ENCODE measurements around the gene PRKX.
A peak's percentile ranks its signal among the peaks of the same experiment; 100 is the strongest.
"Not testable (repeated sequence)": the region's sequence is repeated elsewhere in the genome, so short reads cannot be mapped to it uniquely, and the experiment has no call there.

PRKX gene

GRCh38 chrX:3653111-3653510 is 60.3 kb downstream of the PRKX start:
- DNase-seq (ENCODE audit: low read depth in 2 of 2): no peak

- no peak for DNase-seq (ENCODE audit: low read depth in 2 of 2)
Observed at GRCh38 chrX:3651277-3651676, 62.2 kb downstream of the PRKX start.

DNA sequence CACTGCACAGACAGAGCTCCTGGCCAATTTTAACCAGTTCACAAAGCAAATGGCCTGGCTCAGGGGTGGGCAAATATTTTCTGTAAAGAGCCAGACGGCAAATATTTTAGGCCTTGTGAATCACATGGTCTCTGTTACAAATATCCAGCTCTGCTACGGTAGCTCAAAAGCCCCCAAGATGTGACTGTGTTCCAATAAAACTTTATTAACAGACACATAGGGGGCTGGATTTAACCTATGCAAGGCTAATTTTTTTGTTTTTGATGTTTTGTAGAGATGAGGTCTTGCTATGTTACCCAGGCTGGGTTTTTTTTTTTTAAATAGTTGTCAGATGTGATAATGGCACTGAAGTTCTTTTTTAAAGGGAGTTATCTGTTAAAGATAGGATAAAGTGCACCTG is 65.4 kb downstream of the PRKX start:
- no peak for DNase-seq (ENCODE audit: low read depth in 2 of 2)

- not testable (repeated sequence) for DNase-seq (ENCODE audit: low read depth in 2 of 2)
Observed at GRCh38 chrX:3639858-3640631, 73.4 kb downstream of the PRKX start.

DNA sequence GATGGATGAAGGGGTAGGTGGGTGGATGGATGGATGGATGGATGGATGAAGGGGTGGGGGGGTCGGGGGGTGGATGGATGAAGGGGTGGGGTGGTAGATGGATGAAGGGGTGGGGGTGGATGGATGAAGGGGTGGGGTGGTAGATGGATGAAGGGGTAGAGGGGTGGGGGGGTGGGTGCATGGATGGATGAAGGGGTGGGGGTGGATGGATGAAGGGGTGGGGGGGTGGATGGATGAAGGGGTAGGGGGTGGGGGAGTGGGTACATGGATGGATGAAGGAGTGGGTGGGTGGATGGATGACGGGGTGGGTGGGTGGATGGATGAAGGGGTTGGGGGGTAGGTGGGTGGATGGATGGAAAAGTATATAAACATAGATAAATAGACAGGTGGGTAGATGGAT is 74.2 kb downstream of the PRKX start:
- no peak for DNase-seq (ENCODE audit: low read depth in 2 of 2)

DNA sequence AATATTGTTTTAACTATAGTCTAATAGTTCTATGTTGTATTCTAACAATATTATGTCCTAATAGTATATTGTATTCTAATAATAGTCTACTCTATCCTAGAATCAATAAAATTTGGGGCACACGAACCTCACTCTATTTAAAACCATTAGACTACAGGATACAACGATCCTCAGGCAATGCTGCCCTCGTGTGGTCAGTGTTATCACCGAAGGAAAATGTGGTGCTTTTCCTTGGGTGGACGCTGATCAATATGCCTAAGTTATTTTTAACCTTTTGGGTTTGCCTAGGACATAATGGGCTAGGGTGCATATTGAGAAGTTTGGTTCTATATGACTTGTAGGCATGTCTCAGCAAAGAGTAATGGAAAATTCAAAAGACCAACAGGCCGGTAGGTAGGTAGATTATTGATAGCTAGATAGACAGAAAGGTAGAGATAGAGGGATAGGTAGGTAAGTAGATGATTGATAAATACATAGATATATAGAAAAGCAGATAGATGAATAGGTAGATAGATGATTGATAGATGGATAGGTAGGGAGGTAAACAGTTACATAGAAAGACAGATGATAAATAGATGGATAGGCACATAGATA is 75.1 kb downstream of the PRKX start:
- DNase-seq (ENCODE audit: low read depth in 2 of 2): peak in 1 of 2 experiments; percentile 6

DNA sequence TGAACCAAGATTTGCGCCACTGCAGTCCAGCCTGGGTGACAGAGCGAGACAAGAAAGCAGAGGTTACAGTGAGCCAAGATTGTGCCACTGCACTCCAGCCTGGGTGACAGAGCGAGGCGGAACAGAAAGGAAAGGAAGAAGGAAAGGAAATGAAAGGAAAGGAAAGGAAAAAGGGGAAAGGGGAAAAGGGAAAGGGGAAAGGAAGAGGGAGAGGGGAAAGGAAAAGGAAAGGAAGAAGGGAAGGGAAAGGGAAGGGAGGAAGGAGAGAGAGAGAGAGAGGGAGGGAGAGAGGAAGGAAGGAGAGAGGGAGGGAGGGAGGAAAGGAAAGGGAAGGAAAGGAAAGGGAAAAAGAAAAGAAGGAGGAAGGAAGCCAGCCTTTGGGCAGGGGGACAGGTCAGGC is 76.6 kb downstream of the PRKX start:
- DNase-seq (ENCODE audit: low read depth in 2 of 2): no peak

DNA sequence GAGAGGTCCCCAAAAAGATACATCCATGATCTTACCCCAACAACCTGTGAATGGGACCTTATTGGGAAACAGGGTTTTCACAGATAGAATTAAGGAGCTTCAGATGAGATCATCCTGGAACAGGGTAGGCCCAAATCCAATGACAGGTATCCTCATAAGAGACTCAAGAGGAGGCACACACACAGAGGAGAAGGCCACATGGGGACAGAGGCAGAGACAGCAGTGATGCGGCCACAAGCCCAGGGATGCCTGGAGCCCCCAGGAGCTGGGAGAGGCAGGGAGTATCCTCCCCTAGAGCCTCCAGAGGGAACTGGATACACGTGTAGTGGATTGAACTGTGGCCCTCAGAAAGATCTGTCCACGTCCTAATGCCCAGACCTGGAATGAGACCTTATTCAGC is 82.3 kb downstream of the PRKX start:
- no peak for DNase-seq (ENCODE audit: low read depth in 2 of 2)

GRCh38 chrX:3627594-3627993 is 85.9 kb downstream of the PRKX start:
- no peak for DNase-seq (ENCODE audit: low read depth in 2 of 2)

DNA sequence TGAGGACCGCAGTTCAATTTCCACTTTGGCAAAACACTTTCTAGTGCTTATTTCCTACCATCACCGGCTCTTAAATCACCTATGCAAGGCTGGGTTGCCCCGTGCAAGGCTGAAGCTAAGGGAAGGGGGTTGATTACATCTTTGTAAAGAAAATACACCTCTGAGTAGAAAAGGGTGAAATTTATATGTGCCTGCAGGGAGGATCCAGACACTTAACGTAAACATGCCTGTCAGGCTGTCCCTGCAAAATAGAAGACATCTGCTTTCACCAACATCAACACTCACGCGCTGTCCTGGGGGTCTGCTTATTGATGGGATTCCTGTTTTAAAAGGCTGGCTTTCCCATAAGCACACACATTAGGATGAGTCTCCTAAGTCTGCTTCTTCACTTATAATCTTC is 92.0 kb downstream of the PRKX start:
- no peak for DNase-seq (ENCODE audit: low read depth in 2 of 2)

GRCh38 chrX:3611744-3612143 is 101.7 kb downstream of the PRKX start:
- not testable (repeated sequence) for DNase-seq (ENCODE audit: low read depth in 2 of 2)

DNA sequence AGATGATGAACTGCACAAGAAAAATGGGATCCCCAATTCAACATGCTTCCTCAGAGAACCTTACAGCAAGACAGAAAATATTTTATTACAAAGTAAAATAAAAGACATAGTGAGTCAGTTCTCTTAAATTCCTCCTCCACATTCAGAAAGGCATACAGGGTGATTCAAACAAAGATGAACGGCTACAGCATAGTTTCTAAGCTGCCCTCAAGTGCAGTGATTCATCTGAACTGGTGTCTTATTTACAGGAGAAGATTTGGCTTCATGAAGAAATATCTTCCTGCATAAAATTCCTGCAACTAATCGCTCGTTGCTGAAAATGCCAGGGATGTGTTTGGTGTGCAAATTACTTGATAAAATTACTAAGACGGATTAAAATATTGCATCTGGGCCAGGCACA is 103.6 kb downstream of the PRKX start:
- DNase-seq (ENCODE audit: low read depth in 2 of 2): no peak

- no peak for DNase-seq (ENCODE audit: low read depth in 2 of 2)
Observed at GRCh38 chrX:3603026-3603661, 110.3 kb downstream of the PRKX start.

DNA sequence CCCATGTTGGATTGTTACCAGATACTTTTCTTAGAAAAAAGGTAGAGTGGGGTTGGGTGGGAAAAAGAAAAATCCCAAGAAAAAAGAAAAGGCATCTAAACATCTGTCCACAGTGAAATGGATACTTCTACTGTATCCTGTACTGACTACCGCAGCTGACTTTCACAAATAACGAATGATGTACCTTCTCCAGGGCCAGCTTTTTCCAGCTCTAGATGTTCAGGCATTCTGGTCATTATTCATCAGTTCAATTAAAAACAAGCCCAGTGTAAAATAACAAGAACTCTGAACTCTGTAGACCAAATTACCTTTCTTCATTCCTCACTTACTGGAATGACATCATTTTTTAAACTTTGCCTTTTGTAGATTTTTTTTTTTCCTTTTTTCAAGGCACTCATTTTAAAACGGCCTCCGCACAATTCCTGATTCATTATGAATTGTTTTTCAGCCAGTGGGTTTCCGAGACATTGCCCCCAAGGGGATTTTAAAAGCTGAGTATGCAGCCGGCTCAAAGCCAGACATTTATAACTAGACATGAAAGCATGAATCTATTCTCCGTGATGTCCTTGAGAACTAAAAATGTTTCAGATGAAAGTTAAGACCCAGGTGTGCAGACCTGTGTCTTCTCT is 113.5 kb downstream of the PRKX start:
- DNase-seq (ENCODE audit: low read depth in 2 of 2): no peak

DNA sequence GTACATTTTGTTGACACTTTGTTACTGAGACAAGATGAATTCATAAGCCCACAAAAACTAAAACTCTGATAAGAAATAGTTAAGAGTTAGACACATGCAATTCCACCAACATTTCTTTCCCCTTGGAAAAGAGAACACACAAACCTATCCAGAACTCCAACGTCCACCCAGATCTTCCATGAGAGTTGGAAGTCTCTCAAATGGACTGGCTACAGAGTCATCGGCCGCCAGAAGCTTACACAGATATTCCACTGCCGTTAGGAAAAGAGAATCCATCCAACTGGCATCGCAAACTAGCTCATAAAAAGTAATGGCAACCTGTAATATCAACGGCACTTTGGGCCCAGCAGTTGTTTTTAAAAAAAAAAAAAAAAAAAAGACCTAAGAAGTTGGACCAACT is 114.7 kb downstream of the PRKX start:
- DNase-seq (ENCODE audit: low read depth in 2 of 2): no peak

- DNase-seq (ENCODE audit: low read depth in 2 of 2): no peak
Observed at GRCh38 chrX:3598046-3598605, 115.3 kb downstream of the PRKX start.

- no peak for DNase-seq (ENCODE audit: low read depth in 2 of 2)
Observed at GRCh38 chrX:3592184-3592583, 121.3 kb downstream of the PRKX start.

GRCh38 chrX:3589474-3589873 is 124.0 kb downstream of the PRKX start:
- DNase-seq (ENCODE audit: low read depth in 2 of 2): no peak

DNA sequence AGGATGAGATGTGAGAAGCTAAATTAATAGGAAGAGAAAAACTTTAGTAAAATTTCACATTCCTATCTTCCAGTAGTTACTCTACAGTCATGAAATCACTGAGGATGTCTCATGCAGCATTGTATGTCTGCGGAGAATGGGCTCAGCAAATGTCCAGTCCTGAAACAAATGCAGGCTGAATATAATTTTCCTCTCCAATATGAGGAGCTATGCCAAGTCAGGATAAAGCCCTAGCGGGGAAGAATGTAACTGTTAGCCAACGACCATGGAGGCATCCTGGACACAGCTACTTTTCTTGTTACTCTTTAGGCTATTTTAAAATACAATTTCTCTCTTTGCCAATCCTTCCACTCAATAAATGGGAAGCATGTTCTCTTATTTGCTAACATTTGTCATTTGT is 127.7 kb downstream of the PRKX start:
- no peak for DNase-seq (ENCODE audit: low read depth in 2 of 2)

- no peak for DNase-seq (ENCODE audit: low read depth in 2 of 2)
Observed at GRCh38 chrX:3584415-3584996, 128.9 kb downstream of the PRKX start.

DNA sequence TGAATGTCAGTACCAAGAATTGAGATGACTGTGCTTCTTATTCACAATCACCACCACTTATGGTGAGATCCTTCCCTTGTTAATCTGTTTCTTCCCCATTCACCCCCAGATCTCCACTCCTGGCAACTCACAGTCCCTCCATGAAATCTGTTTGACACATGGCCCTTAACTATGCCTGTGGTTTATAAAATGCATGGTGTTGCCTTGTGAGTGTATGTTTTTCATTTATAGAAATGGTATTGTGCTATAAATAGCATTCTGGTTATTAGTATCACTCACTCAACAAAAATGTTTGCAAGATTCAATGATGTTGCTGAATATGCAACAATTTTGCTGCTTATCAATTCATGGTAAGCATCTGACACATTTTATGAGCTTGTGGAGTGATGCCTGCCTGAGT is 131.0 kb downstream of the PRKX start:
- DNase-seq (ENCODE audit: low read depth in 2 of 2): no peak

GRCh38 chrX:3581609-3582108 is 131.8 kb downstream of the PRKX start:
- no peak for DNase-seq (ENCODE audit: low read depth in 2 of 2)
